ENCODE data around the gene IGFL3.
A peak's percentile ranks its signal among the peaks of the same experiment; 100 is the strongest.

Gene IGFL3

DNA sequence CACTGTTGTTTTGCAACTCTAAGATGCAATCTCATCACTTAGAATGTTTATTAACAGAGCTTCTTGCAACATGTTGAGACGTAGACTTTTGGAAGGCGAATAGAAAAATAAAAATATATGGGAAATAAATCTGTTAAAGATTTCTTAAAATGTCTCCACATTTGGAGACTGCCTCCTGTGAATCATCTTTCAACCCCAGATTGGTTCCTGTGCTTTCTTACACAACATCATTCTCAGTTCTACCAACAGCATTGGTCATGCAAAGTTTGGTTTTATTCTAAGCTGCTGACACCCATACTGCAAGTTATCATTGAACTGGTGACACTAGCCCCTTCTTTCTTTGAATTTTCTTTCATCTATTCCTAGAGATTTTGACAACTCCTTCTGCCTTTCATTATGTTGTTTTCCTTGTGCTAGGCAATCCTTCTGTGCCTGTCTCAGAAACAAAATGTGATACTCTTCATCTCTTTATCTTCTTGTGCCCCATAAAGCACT is 1.6 kb upstream of the IGFL3 start:
- no peak overlapping the region for H3K4me3 ChIP-seq (replicated peaks in 1 of 2; ENCODE audit: low read depth in 2 of 2, low read length in 2 of 2)
- TF ChIP-seq CTCF (IDR thresholded peaks at IDR 0.05; ENCODE audit: low read depth, low read length), result no peak
- DNase-seq (ENCODE audit: low read depth in 2 of 2), result peak in 1 of 2 donors; percentile 19

- no peak for TF ChIP-seq CTCF (IDR thresholded peaks at IDR 0.05; ENCODE audit: low read depth, low read length)
- no peak for DNase-seq (ENCODE audit: low read depth in 2 of 2)
- no peak overlapping the region for H3K4me3 ChIP-seq (replicated peaks in 1 of 2; ENCODE audit: low read depth in 2 of 2, low read length in 2 of 2)
These were observed 959 bp upstream of the IGFL3 start for GRCh38 chr19:46125447-46125846.

DNA sequence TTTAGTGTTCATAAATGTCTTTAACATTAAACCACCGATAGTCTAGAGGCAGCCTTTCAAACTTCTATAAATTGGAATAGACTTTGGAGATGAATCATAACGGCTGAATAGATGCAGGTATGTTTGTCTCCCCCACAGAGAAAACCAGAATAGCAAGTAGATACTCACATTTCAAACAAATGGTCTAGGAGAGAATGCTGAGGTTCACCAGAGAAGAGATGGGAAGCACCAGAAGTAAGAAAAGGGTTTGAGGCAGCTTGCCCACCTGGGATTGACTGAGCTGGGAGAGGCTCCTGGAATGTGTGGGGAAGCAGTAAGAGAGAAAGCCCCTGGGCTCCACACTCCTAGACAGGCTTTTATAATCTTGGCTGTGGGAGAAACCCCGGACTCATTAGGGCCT is 6.4 kb downstream of the IGFL3 start:
- TF ChIP-seq CTCF (IDR thresholded peaks at IDR 0.05; ENCODE audit: low read depth, low read length), result no peak
- no peak overlapping the region for H3K4me3 ChIP-seq (replicated peaks in 1 of 2; ENCODE audit: low read depth in 2 of 2, low read length in 2 of 2)
- DNase-seq (ENCODE audit: low read depth in 2 of 2), result no peak

DNA sequence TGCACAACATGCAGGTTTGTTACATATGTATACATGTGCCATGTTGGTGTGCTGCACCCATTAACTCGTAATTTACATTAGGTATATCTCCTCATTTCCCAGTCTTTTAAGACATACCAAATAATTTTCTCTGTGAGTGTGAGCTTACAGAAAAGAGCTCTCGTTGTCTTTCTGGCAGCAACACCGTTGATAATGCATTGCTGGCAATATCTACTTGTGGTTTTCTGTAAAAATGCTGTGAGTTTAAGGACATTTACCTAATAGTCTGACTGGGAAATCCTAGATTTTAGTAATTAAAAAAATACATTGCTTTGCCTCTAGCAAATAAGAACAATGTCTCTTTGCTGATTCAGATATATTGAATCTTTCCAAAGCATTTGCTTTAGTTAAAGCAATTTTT is 8.4 kb downstream of the IGFL3 start:
- H3K4me3 ChIP-seq (replicated peaks in 1 of 2; ENCODE audit: low read depth in 2 of 2, low read length in 2 of 2), result no peak overlapping the region

GRCh38 chr19:46115396-46116106 is 8.9 kb downstream of the IGFL3 start:
- peak; percentile 11 to 55 for DNase-seq (ENCODE audit: low read depth in 2 of 2)
- no peak for TF ChIP-seq CTCF (IDR thresholded peaks at IDR 0.05; ENCODE audit: low read depth, low read length)
- no peak overlapping the region for H3K4me3 ChIP-seq (replicated peaks in 1 of 2; ENCODE audit: low read depth in 2 of 2, low read length in 2 of 2)

More for the DNA sequence above, 8.4 kb downstream of the IGFL3 start:
- TF ChIP-seq CTCF (IDR thresholded peaks at IDR 0.05; ENCODE audit: low read depth, low read length), result no peak
- DNase-seq (ENCODE audit: low read depth in 2 of 2), result no peak

DNA sequence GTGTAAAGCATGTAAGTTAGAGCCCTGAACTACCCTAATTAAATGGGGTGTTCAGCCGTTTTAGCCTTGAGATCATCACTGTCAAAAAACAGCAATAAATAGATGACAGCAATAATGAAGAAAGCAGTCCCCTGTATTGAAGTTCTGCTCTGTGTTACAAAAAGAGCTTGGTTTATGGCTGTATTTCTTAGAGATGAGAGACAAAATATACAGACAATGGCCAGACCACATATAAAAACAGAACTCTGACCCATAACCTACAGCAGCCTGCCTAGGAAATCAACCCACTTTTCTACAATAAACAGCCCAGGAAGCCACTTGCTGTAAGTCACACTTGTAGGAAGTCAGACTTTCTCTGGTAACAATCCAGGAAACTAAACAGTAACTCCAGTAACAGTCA is 10.8 kb downstream of the IGFL3 start:
- DNase-seq (ENCODE audit: low read depth in 2 of 2), result no peak
- no peak for TF ChIP-seq CTCF (IDR thresholded peaks at IDR 0.05; ENCODE audit: low read depth, low read length)
- H3K4me3 ChIP-seq (replicated peaks in 1 of 2; ENCODE audit: low read depth in 2 of 2, low read length in 2 of 2), result no peak overlapping the region

DNA sequence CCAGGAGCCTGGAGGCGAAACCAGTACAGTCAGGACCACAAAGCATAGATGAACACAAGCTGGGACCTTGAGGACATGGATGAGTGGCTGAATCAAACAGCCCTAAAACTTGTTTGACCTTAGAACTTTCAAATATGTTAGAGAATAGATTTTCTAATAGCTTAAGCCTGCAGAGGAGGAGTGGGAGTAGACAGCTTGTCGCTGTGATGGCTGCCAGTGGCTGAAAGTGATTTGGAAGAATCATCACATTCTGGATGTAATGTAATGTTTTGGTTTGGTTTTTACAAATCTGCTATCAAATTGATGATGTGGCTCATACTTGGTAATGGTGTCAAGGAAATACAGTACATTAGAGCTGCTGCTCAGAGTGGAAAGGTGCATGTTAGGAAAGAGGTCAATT is 12.0 kb downstream of the IGFL3 start:
- no peak for TF ChIP-seq CTCF (IDR thresholded peaks at IDR 0.05; ENCODE audit: low read depth, low read length)
- no peak for DNase-seq (ENCODE audit: low read depth in 2 of 2)
- no peak overlapping the region for H3K4me3 ChIP-seq (replicated peaks in 1 of 2; ENCODE audit: low read depth in 2 of 2, low read length in 2 of 2)
